Astrocyte of the hippocampus (primary cell): ENCODE results near the gene TGM3.

ENCODE experiments used
- DNase-seq: peaks from one replicate; pipeline ENCODE4 v3.0.0; 2011; ENCODE audit warnings: low read depth, low spot score

Gene TGM3

DNA sequence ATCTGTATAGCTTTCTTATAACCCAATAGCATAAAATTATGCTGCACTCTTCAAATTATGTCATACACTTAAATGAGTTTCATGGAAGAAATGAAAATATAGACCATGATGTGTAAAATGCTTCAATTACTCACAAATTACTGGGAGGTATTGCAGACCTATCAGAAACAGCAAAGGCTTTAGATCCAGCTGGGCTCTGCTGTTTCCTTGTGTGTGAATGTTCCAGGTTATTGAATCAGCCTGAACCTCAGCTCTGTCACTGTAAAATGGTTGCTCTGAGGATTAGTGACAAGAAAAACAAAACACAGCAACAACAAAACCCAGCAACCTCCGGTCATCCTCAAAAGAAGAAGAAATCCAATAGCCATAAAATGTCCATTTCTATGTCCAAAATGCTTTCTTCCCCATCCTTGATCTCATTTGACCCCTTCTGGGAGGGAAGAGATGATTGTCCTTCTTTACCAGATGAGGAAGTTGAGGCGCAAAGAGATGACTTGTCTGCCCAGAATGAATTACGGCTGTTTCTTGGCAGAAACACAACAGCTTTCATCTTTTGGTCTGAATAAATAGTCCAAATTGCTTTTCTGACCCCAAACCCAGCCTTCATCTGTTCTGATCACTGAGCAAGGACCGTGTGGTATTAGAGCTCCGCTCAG lies 42.7 kb downstream of the TGM3 start:
- no peak for DNase-seq

GRCh38 chr20:2340136-2340535 lies 44.3 kb downstream of the TGM3 start:
- DNase-seq = no peak

DNA sequence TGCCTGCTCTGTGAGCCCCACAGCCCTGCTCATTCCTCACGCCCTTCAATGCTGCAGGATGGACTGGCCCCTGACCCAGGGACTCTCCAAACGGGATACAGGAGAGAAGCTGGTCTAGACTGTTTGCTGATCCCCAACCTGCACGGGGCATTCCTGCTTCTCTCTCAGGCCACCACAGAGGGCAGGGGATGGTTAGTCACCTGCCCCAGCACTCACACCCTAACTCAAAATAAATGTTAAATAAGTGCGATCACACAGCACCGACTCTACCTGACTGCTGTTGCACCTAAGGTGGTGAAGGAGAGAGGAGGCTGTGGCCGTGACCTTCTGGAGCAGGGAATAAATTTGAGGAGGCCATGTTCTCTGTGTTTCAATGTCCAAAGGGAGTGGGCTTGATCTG lies 45.0 kb downstream of the TGM3 start:
- DNase-seq = no peak

DNA sequence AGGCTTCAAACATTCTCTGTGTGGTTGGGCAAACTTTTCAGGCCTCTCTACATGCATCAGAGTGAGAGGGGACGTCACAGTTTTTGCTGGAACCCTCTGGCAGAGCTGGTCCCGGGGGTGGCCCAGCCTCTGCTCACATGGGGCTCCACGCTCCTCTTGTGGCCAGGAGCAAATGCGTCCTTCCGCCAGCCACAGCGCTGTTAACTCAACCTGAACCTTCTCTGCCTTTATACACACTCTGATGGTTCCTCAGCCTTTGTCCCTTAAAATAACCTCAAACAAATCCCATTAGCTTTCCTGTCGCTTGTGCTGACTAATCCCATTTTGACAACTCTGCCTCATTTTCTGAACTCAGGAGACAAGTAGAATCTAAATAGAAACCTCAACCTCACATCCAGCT lies 45.5 kb downstream of the TGM3 start:
- no peak for DNase-seq

- DNase-seq = no peak
Measured at GRCh38 chr20:2342243-2342642, 46.4 kb downstream of the TGM3 start.

GRCh38 chr20:2346188-2346587 lies 50.4 kb downstream of the TGM3 start:
- DNase-seq = no peak

- no peak for DNase-seq
Measured at GRCh38 chr20:2348336-2348735, 52.5 kb downstream of the TGM3 start.

DNA sequence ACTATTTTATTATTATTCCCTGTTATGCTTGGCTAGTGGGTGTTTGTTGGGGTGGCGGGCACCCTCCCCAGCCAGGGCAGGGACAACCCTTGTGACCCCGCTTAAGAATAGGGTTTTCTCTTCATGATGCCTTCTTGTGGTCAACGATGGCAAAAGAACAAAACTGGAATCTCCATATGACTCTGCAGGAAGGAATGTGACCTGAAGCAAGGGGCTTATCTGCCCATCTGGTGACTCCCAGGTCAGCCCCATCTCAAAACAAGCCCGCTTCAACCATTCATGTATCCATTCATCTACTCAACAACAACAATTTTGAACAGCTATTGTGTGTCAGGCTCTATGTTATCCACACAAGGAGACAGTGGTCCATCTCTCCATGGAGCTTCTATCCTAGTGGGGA lies 54.0 kb downstream of the TGM3 start:
- DNase-seq = no peak

DNA sequence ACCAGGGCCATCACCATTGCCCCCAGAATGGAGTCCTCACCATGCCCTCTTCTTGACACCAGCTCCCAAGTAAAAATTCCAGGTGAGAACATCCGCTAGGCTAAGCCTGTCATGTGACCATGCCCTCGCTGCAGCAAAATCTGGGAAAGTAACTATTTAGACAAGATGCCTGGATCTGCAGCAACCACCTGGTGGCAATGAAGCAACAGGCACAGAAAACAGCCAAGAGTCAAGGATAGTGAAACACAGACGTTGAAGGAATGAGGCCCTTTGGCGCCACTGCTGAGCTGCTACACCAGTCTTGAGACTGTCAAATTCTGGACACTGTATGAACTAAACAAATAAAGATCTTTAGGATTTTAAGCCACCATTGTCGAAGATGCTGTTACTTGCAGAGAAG lies 54.8 kb downstream of the TGM3 start:
- DNase-seq = no peak

- no peak for DNase-seq
Measured at GRCh38 chr20:2353231-2353630, 57.4 kb downstream of the TGM3 start.

GRCh38 chr20:2357114-2357513 lies 61.3 kb downstream of the TGM3 start:
- DNase-seq = no peak

- DNase-seq = no peak
Measured at GRCh38 chr20:2358006-2358405, 62.2 kb downstream of the TGM3 start.

DNA sequence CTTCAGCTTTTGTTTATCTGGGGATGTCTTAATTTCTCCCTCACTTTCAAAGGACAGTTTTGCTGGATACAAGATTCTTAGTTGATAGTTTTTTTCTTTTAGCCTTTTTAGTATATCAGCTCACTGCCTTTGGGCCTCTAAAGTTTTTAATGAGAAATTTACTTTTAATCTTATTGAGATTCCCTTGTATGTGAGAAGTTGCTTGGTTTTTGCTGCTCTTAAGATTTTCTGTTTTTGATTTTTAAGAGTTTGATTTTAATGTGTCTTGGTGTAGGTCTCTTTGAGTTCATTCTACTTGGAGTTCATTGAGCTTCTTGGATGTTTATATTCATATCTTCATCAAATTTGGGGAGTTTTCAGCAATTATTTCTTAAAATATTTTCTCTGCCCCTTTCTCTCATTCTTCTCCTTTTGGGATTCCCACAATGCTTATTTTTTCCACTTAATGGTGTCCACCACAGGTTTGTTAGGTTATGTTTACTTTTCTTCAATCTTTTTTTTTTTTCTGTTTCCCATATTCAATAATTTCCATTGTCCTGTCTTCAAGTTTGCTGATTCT lies 65.3 kb downstream of the TGM3 start:
- no peak for DNase-seq

GRCh38 chr20:2363187-2363586 lies 67.4 kb downstream of the TGM3 start:
- DNase-seq = no peak

GRCh38 chr20:2363587-2363986 lies 67.8 kb downstream of the TGM3 start:
- DNase-seq = no peak

DNA sequence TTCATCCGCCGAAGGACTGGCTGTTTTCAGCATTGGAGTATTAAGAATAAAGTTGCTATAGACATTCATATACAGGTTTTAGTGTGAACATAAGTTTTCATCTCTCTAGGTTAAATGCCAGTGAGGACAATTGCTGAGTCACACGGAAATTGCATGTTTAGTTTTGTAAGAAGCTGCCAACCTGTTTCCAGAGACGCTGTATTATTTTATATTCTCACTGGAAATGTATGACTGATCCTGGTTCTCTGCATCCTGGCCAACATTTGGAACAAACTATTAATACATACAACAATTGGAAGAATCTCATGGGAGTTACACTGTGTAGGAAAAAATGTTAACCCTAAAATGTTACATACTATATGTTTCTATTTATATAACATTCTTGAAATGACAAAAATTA lies 68.2 kb downstream of the TGM3 start:
- no peak for DNase-seq

DNA sequence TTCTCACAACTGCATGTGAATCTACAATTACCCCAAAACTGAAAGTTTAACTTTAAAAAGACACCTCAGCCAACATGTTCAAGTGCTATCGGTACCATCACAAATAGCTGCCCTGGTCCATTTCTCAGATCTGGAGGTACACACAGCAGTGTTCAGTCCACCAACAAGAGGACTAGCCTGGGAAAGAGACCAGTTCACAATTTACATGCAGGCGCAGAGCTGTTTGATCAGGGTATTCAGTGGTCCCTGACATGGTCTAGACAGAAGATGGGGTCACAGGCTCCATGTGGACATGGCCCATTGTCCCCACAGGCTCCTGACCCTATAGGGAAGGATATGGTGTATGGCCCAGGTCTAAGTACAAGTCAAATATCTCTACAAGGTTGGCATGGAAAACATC lies 69.3 kb downstream of the TGM3 start:
- DNase-seq = no peak

- DNase-seq = no peak
Measured at GRCh38 chr20:2365666-2366065, 69.9 kb downstream of the TGM3 start.

- no peak for DNase-seq
Measured at GRCh38 chr20:2368621-2369020, 72.8 kb downstream of the TGM3 start.

GRCh38 chr20:2373098-2373497 lies 77.3 kb downstream of the TGM3 start:
- DNase-seq = no peak

GRCh38 chr20:2374346-2375125 lies 78.7 kb downstream of the TGM3 start:
- DNase-seq = no peak

DNA sequence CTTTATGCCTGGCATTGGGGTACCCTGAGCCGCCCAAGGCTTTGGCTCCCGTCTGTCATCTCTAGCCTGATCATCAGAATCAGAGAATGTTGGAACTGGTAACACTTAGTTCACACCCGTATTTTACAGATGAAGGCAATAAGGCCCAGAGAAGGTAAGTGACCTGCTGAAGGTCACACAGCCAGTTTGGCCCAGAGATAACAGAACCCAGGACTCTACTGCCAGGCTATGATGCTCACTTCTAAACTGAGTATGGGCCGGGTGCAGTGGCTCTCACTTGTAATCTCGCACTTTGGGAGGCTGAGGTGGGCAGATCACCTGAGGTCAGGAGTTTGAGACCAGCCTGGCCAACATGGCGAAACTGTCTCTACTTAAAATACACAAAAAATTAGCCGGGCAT lies 83.1 kb downstream of the TGM3 start:
- no peak for DNase-seq
